Fibroblast of lung (primary cell): ENCODE results near the gene IKBKG. TPM values are rescaled to one million over a fixed set of nuclear protein-coding genes. Genes with fewer than 3 reads are reported as not detected.
"Not testable (repeated sequence)": the region's sequence is repeated elsewhere in the genome, so short reads cannot be mapped to it uniquely, and the experiment has no call there.

Source experiments
- DNase-seq, 2 donors: peaks; one replicate each; pipeline versions ENCODE4 v3.0.0 to v3.0.0-alpha.2; 2010; ENCODE audit warnings: low read depth in 2 of 2
- H2AFZ ChIP-seq: 2 replicates; pipeline ENCODE4 v1.5.1; 2012; ENCODE audit warnings: low read length, control low read depth, inconsistent platforms
- H3K27ac ChIP-seq: 2 replicates; pipeline ENCODE4 v1.5.1; 2011; ENCODE audit warnings: low read length, control low read depth; ENCODE audit not compliant: insufficient read depth
- H3K27me3 ChIP-seq: 2 replicates; pipeline ENCODE4 v1.5.1; 2011; ENCODE audit warnings: mild to moderate bottlenecking, low read length; ENCODE audit not compliant: control insufficient read depth, insufficient read depth
- H3K36me3 ChIP-seq: 2 replicates; pipeline ENCODE4 v1.5.1; 2011; ENCODE audit warnings: low read length; ENCODE audit not compliant: control insufficient read depth, insufficient read depth
- H3K4me1 ChIP-seq: 2 replicates; pipeline ENCODE4 v1.5.1; 2011; ENCODE audit warnings: low read length; ENCODE audit not compliant: control insufficient read depth, insufficient read depth; ENCODE audit errors: extremely low read depth
- H3K4me2 ChIP-seq: 2 replicates; pipeline ENCODE4 v1.5.1; 2011; ENCODE audit warnings: low read length, control low read depth; ENCODE audit not compliant: insufficient read depth; ENCODE audit errors: extremely low read depth
- H3K4me3 ChIP-seq, 4 experiments: fragments of 200-600 bp in 1 of 4; sonication (generic) in 1 of 4; replicated peaks in 1 of 4; 2 replicates each; pipeline ENCODE4 v1.5.1; 2011 to 2016; ENCODE audit warnings: low read length in 4 of 4, low read depth in 3 of 4, mild to moderate bottlenecking in 3 of 4, control low read depth in 2 of 4, inconsistent platforms in 1 of 4, mixed read lengths in 1 of 4; ENCODE audit not compliant: insufficient read depth in 1 of 4; ENCODE audit errors: control extremely low read depth in 1 of 4
- H3K79me2 ChIP-seq: 2 replicates; pipeline ENCODE4 v1.5.1; 2012; ENCODE audit warnings: mild to moderate bottlenecking, low read length, inconsistent platforms; ENCODE audit not compliant: control insufficient read depth, insufficient read depth
- H3K9ac ChIP-seq: 2 replicates; pipeline ENCODE4 v1.5.1; 2011; ENCODE audit warnings: mild to moderate bottlenecking, low read length, control low read depth; ENCODE audit not compliant: insufficient read depth
- H3K9me3 ChIP-seq: 2 replicates; pipeline ENCODE4 v1.5.1; 2012; ENCODE audit warnings: low read depth, low read length; ENCODE audit not compliant: control insufficient read depth, insufficient read depth
- H4K20me1 ChIP-seq: 2 replicates; pipeline ENCODE4 v1.5.1; 2011; ENCODE audit warnings: low read length; ENCODE audit not compliant: control insufficient read depth, insufficient read depth; ENCODE audit errors: extremely low read depth
- CTCF ChIP-seq, 2 donors: IDR thresholded peaks in 1 of 2; conservative IDR thresholded peaks in 1 of 2; 1 replicate in 1 of 2; 2 replicates in 1 of 2; pipeline ENCODE4 v1.5.1; 2011 to 2012; ENCODE audit warnings: low read length in 2 of 2, control low read depth in 1 of 2, inconsistent platforms in 1 of 2, low read depth in 1 of 2, mild to moderate bottlenecking in 1 of 2
- EZH2 ChIP-seq: IDR thresholded peaks from 2 replicates; pipeline ENCODE4 v1.5.1; 2012; ENCODE audit warnings: low read length, control low read depth, mild to moderate bottlenecking; ENCODE audit errors: missing control alignments
- polyA plus RNA-seq, 2 donors: library from polyadenylated mRNA; depleted of rRNA in 1 of 2; stranded (reverse) in 1 of 2; unstranded in 1 of 2; fragments of >200 nt; gene quantifications; 2 replicates each; pipeline ENCODE4 v1.2.1, GENCODE V29; 2011 to 2012; ENCODE audit warnings: missing spikeins in 1 of 2
- total RNA-seq: library from RNA; depleted of rRNA; stranded (reverse); fragments of >200 nt; gene quantifications from 2 replicates; pipeline ENCODE4 v1.2.1, GENCODE V29; 2014

The IKBKG gene
- total and polyA plus RNA-seq, 2 donors (not counting 1 experiment from before 2014, with no cell fraction given) = 14.8 to 20.1 TPM

GRCh38 chrX:154546354-154547244, 821 bp upstream of the IKBKG start, which contains the start of gene G6PD:
G6PD (minus strand) TSS chrX:154546846; CDS start chrX:154546155, 691 bp downstream.
- Histone ChIP-seq H3K36me3 (peaks cover 5% of the 10 kb centered on the region), H3K9ac (peak within 1 kb of the TSS; percentile 83), H3K27me3 (no peaks in the 10 kb centered on the region), H3K9me3 (no peaks in the 10 kb centered on the region), H4K20me1 (no peaks in the 10 kb centered on the region), H2AFZ (no peak within 1 kb of the TSS), H3K4me3 (peak within 1 kb of the TSS; percentile 71 to 97 (median 77)), H3K27ac (peak within 1 kb of the TSS; percentile 97), H3K79me2 (peaks cover 50% of the 10 kb centered on the region), H3K4me2 (peak within 1 kb of the TSS; percentile 90), H3K4me1 (peaks cover 8% of the 10 kb centered on the region)
- TF ChIP-seq EZH2 = no peak
- no peak for TF ChIP-seq CTCF (conservative IDR thresholded peaks at IDR 0.05 in 1 of 2, IDR thresholded peaks at IDR 0.05 in 1 of 2; ENCODE audit: low read depth in 1 of 2, low read length in 2 of 2)
- peak; percentile 44 to 49 for DNase-seq

GRCh38 chrX:154548028-154548316, 552 bp downstream of the IKBKG start:
- Histone ChIP-seq H3K36me3 (peaks cover 3% of the 10 kb centered on the region), H3K27me3 (no peaks in the 10 kb centered on the region), H2AFZ (no peak overlapping the region), H3K4me3 (peak overlapping the region; percentile 71 to 97 (median 77)), H4K20me1 (no peaks in the 10 kb centered on the region), H3K9ac (peak overlapping the region; percentile 83), H3K4me1 (no peaks in the 10 kb centered on the region), H3K27ac (peak overlapping the region; percentile 97), H3K79me2 (peaks cover 56% of the 10 kb centered on the region), H3K4me2 (peak overlapping the region; percentile 81), H3K9me3 (no peaks in the 10 kb centered on the region)
- TF ChIP-seq CTCF (conservative IDR thresholded peaks at IDR 0.05 in 1 of 2, IDR thresholded peaks at IDR 0.05 in 1 of 2; ENCODE audit: low read depth in 1 of 2, low read length in 2 of 2) = no peak
- TF ChIP-seq EZH2 = no peak
- peak; percentile 29 to 31 for DNase-seq

GRCh38 chrX:154549766-154550165, 2.3 kb downstream of the IKBKG start:
- no peaks in the 10 kb centered on the region for H4K20me1 ChIP-seq
- H2AFZ ChIP-seq = no peak overlapping the region
- peaks cover 63% of the 10 kb centered on the region for H3K79me2 ChIP-seq
- H3K27me3 ChIP-seq = no peaks in the 10 kb centered on the region
- no peak overlapping the region for H3K27ac ChIP-seq
- peaks cover under 1% of the 10 kb centered on the region for H3K36me3 ChIP-seq
- H3K9me3 ChIP-seq = no peaks in the 10 kb centered on the region
- DNase-seq = peak in 1 of 2 donors; percentile 53
- TF ChIP-seq EZH2 (no peak), CTCF (conservative IDR thresholded peaks at IDR 0.05 in 1 of 2, IDR thresholded peaks at IDR 0.05 in 1 of 2; ENCODE audit: low read depth in 1 of 2, low read length in 2 of 2) (no peak)
- H3K4me3 ChIP-seq = peak overlapping the region; percentile 14 to 30 (median 22)
- peak overlapping the region; percentile 71 for H3K4me2 ChIP-seq
- H3K4me1 ChIP-seq = no peaks in the 10 kb centered on the region
- no peak overlapping the region for H3K9ac ChIP-seq

GRCh38 chrX:154552112-154552806, 4.8 kb downstream of the IKBKG start:
- H3K79me2 ChIP-seq = peaks cover 49% of the 10 kb centered on the region
- H3K36me3 ChIP-seq, H3K4me2 ChIP-seq, H3K4me3 ChIP-seq, H3K4me1 ChIP-seq, H3K27ac ChIP-seq, H4K20me1 ChIP-seq, H3K27me3 ChIP-seq, H3K9ac ChIP-seq, H2AFZ ChIP-seq, H3K9me3 ChIP-seq, DNase-seq: not testable (repeated sequence)
